Stomach (tissue), 9 donors: ENCODE measurements around the gene ZNF132. TPM values are rescaled to one million over a fixed set of nuclear protein-coding genes. Genes with fewer than 3 reads are reported as not detected.

Experiments used
- DNase-seq, 2 donors: peaks; one replicate each; pipeline versions ENCODE4 v3.0.0 to v3.0.0-alpha.2; 2013 to 2019
- H3K27ac ChIP-seq, 5 donors: fragments of 200-600 bp in 4 of 5; sonication (generic) in 4 of 5; one replicate each; pipeline ENCODE4 v1.5.1; 2013 to 2019; ENCODE audit warnings: mild to moderate bottlenecking in 1 of 5, moderate library complexity in 1 of 5
- H3K27me3 ChIP-seq, 3 donors: fragments of 200-600 bp; sonication (generic); one replicate each; pipeline ENCODE4 v1.5.1; 2017 to 2019; ENCODE audit warnings: mixed run types in 1 of 3
- H3K36me3 ChIP-seq, 4 donors: fragments of 200-600 bp; sonication (generic); 1 replicate in 3 of 4; 2 replicates in 1 of 4; pipeline ENCODE4 v1.5.1; 2016 to 2019
- H3K4me1 ChIP-seq, 4 donors: fragments of 200-600 bp; sonication (generic); one replicate each; pipeline ENCODE4 v1.5.1; 2016 to 2019
- H3K4me3 ChIP-seq, 4 donors: fragments of 200-600 bp; sonication (generic) in 3 of 4; one replicate each; pipeline ENCODE4 v1.5.1; 2016 to 2019; ENCODE audit warnings: mild to moderate bottlenecking in 1 of 4
- H3K9me3 ChIP-seq, 4 donors: fragments of 200-600 bp; sonication (generic); one replicate each; pipeline ENCODE4 v1.5.1; 2016 to 2019
- EP300 ChIP-seq: sonication (generic); formaldehyde crosslinking; IDR thresholded peaks from one replicate; pipeline ENCODE4 v1.6.1; 2017; ENCODE audit warnings: antibody characterized with exemption
- POLR2A ChIP-seq, 4 donors: fragments of 450-650 bp; IDR thresholded peaks; one replicate each; pipeline ENCODE4 v1.6.1; 2016; ENCODE audit warnings: antibody characterized with exemption in 4 of 4, control low read depth in 2 of 4, mild to moderate bottlenecking in 1 of 4, moderate library complexity in 1 of 4
- POLR2AphosphoS5 ChIP-seq, 3 donors: sonication (generic); formaldehyde crosslinking; IDR thresholded peaks; one replicate each; pipeline ENCODE4 v1.6.1; 2016; ENCODE audit warnings: antibody characterized with exemption in 3 of 3
- WGBS, 5 donors: extraction: QIAGEN DNeasy Blood & Tissue Kit in 3 of 5; methylation state at CpG; one replicate each; pipeline versions ENCODE4 v1.1.5 to v1.1.7; 2013 to 2018; 5-methylcytosine and 5-hydroxymethylcytosine counted together
- intact Hi-C: fragments of 100-400 bp; cut with DNase I; formaldehyde crosslinking; loops from one replicate; pipeline ENCODE4 v1.15.1; 2023; ENCODE audit warnings: low total_unique reads
- polyA plus RNA-seq, 3 donors: library from polyadenylated mRNA; stranded (reverse); fragments of 200-250 nt; gene quantifications; one replicate each; pipeline ENCODE4 v1.2.3, GENCODE V29; 2013
- total RNA-seq, 5 donors: library from RNA; depleted of rRNA; stranded (reverse); fragments of >200 nt; gene quantifications; one replicate each; pipeline versions ENCODE4 v1.1.0 to v1.2.3, GENCODE V29; 2014 to 2016
- TF ChIP-seq, protein P1 (sequence below), 7 experiments: fragments of 450-650 bp in 4 of 7; fragments of 200-600 bp in 3 of 7; sonication (generic) in 3 of 7; IDR thresholded peaks; one replicate each; pipeline ENCODE4 v1.5.1; 2016 to 2019; ENCODE audit warnings: antibody characterized with exemption in 7 of 7, control low read depth in 2 of 7, mild to moderate bottlenecking in 1 of 7
- donor health status: healthy with polysubstance abuse.
- donor health status: Bipolar disorder and iron deficiency.
- donor health status: healthy.

Gene ZNF132
- total and polyA plus RNA-seq, 8 donors: 0.68 to 8.9 (median 4.6) TPM

GRCh38 chr19:58466760-58467589, 27.0 kb upstream of the ZNF132 start, which contains the start of gene ZNF324:
TSS of gene ZNF324 (plus strand) at chr19:58467080. CDS start at chr19:58469186, 2,106 bp downstream.
- Histone ChIP-seq H3K27ac (peak within 1 kb of the TSS; percentile 80 to 88 (median 84)), H3K27me3 (no peaks in the 10 kb centered on the region), H3K9me3 (no peaks in the 10 kb centered on the region), H3K36me3 (peaks cover 17 to 28% (median 27%) of the 10 kb centered on the region in 4 donors), H3K4me1 (peaks cover 14 to 26% (median 23%) of the 10 kb centered on the region in 4 donors), H3K4me3 (peak within 1 kb of the TSS; percentile 87 to 100 (median 99))
- 0 to 1% (median 0%) methylated on average over 24 to 92 of the region's 92 CpGs for WGBS, 5 donors
- peak; percentile 99 for DNase-seq
- intact Hi-C loops: no loop called here
- TF ChIP-seq EP300 (no peak), POLR2AphosphoS5 (IDR thresholded peaks at IDR 0.05) (peak; percentile 68 to 94 (median 81)), POLR2A (IDR thresholded peaks at IDR 0.05) (no peak)

DNA sequence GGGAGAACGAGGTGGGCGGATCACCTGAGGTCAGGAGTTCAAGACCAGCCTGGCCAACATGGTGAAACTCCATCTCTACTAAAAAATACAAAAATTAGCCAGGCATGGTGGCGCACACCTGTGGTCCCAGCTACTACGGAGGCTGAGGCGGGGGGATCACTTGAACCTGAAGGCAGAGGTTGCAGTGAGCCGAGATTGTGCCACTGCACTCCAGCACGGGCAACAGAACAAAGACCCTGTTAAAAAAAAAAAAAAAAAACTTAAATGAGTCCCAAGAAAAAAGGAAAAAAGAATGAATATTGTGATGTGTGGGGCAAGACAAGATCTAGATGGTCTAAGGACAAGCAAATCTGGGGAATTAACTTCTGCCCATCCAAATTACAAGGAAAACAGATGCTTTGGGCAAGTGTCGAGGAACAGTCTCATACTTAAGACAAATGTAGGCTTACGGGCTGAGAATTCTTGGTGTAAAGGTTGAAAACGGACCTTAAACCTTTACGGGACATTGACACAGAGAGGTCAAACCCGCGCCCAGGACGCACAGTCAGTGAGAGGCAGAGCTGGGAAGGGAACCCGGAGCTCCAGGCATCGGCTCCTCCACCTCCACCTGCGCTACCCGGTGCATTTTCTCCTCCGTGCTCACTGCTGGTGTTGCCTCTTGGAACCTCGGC, 26.3 kb upstream of the ZNF132 start:
- WGBS, 5 donors: 31 to 41% (median 35%) methylated on average over 16 to 20 of the region's 20 CpGs
- no peak for DNase-seq
- Histone ChIP-seq H3K9me3 (no peaks in the 10 kb centered on the region), H3K27ac (peak overlapping the region in 4 of 5 donors; percentile 83 to 88 (median 85)), H3K27me3 (no peaks in the 10 kb centered on the region), H3K4me3 (peak overlapping the region; percentile 87 to 100 (median 99)), H3K36me3 (peaks cover 11 to 22% (median 21%) of the 10 kb centered on the region in 4 donors), H3K4me1 (peaks cover 14 to 26% (median 23%) of the 10 kb centered on the region in 4 donors)
- intact Hi-C loops: no loop called here
- TF ChIP-seq, protein P1, sequence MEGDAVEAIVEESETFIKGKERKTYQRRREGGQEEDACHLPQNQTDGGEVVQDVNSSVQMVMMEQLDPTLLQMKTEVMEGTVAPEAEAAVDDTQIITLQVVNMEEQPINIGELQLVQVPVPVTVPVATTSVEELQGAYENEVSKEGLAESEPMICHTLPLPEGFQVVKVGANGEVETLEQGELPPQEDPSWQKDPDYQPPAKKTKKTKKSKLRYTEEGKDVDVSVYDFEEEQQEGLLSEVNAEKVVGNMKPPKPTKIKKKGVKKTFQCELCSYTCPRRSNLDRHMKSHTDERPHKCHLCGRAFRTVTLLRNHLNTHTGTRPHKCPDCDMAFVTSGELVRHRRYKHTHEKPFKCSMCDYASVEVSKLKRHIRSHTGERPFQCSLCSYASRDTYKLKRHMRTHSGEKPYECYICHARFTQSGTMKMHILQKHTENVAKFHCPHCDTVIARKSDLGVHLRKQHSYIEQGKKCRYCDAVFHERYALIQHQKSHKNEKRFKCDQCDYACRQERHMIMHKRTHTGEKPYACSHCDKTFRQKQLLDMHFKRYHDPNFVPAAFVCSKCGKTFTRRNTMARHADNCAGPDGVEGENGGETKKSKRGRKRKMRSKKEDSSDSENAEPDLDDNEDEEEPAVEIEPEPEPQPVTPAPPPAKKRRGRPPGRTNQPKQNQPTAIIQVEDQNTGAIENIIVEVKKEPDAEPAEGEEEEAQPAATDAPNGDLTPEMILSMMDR (IDR thresholded peaks at IDR 0.05): no peak
- TF ChIP-seq EP300 (no peak), POLR2AphosphoS5 (IDR thresholded peaks at IDR 0.05) (no peak), POLR2A (IDR thresholded peaks at IDR 0.05) (no peak)

GRCh38 chr19:58460039-58460438, 20.1 kb upstream of the ZNF132 start:
- intact Hi-C loops: no loop called here
- H3K9me3 ChIP-seq: no peaks in the 10 kb centered on the region

GRCh38 chr19:58456111-58456510, 16.2 kb upstream of the ZNF132 start:
- Histone ChIP-seq H3K27ac (no peak overlapping the region), H3K4me3 (no peak overlapping the region), H3K4me1 (peaks cover 0 to 14% (median 9%) of the 10 kb centered on the region in 4 donors), H3K36me3 (peaks cover 14 to 57% (median 47%) of the 10 kb centered on the region in 4 donors), H3K9me3 (no peaks in the 10 kb centered on the region), H3K27me3 (no peaks in the 10 kb centered on the region)
- WGBS, 5 donors: 97 to 98% (median 98%) methylated on average over 30 to 35 of the region's 35 CpGs
- no peak for TF ChIP-seq EP300
- TF ChIP-seq, protein P1 (IDR thresholded peaks at IDR 0.05): no peak
- no peak for TF ChIP-seq POLR2AphosphoS5 (IDR thresholded peaks at IDR 0.05)
- TF ChIP-seq POLR2A (IDR thresholded peaks at IDR 0.05): no peak
- no peak for DNase-seq
- intact Hi-C loops: no loop called here

More at GRCh38 chr19:58460039-58460438, 20.1 kb upstream of the ZNF132 start:
- H3K4me1 ChIP-seq: no peaks in the 10 kb centered on the region
- peaks cover 14 to 43% (median 32%) of the 10 kb centered on the region in 4 donors for H3K36me3 ChIP-seq
- no peaks in the 10 kb centered on the region for H3K27me3 ChIP-seq
- DNase-seq: no peak
- TF ChIP-seq, protein P1 (IDR thresholded peaks at IDR 0.05): no peak
- TF ChIP-seq POLR2AphosphoS5 (IDR thresholded peaks at IDR 0.05) (no peak), EP300 (no peak), POLR2A (IDR thresholded peaks at IDR 0.05) (no peak)
- 65 to 74% (median 68%) methylated on average over 2 of the region's 2 CpGs for WGBS, 5 donors
- H3K27ac ChIP-seq: no peak overlapping the region
- no peak overlapping the region for H3K4me3 ChIP-seq
